Measurements from ENCODE around the gene MYO7B.

MYO7B gene

DNA sequence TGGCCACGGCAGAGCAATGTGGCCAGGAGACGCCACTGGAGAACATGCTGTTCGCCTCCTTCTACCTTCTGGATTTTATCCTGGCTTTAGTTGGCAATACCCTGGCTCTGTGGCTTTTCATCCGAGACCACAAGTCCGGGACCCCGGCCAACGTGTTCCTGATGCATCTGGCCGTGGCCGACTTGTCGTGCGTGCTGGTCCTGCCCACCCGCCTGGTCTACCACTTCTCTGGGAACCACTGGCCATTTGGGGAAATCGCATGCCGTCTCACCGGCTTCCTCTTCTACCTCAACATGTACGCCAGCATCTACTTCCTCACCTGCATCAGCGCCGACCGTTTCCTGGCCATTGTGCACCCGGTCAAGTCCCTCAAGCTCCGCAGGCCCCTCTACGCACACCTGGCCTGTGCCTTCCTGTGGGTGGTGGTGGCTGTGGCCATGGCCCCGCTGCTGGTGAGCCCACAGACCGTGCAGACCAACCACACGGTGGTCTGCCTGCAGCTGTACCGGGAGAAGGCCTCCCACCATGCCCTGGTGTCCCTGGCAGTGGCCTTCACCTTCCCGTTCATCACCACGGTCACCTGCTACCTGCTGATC, 115.4 kb downstream of the MYO7B start:
- no peak for DNase-seq (ENCODE audit: low spot score)

DNA sequence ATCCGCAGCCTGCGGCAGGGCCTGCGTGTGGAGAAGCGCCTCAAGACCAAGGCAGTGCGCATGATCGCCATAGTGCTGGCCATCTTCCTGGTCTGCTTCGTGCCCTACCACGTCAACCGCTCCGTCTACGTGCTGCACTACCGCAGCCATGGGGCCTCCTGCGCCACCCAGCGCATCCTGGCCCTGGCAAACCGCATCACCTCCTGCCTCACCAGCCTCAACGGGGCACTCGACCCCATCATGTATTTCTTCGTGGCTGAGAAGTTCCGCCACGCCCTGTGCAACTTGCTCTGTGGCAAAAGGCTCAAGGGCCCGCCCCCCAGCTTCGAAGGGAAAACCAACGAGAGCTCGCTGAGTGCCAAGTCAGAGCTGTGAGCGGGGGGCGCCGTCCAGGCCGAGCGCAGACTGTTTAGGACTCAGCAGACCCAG, 115.9 kb downstream of the MYO7B start:
- no peak for DNase-seq (ENCODE audit: low spot score)

DNA sequence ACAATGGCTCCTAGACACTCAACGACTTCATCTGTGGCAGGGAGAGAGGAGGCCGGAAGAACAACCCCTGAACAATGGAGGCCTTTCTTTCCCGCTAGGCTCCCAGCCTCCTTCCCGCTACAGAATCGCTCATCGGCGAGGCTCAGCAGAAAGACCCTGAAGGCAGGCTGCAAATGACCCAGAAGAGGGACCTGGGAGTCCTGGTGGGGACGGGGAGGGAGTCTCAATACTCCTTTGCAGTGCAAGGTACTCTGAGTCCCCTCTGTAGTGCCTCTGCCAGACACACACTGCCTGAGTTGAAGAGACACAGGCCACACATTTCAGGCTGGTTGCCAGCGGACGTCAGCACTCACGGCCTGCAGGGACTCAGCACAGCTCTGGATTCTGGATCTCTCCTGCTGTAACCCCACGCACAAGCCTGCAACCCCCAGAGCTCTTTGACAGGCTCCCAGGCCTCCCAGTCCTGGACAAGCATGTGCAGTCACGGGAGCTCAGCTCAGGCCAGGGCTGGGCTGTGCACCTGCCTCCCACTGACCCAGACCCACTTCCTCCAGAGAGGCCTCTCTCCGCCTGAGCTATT, 116.6 kb downstream of the MYO7B start:
- no peak for DNase-seq (ENCODE audit: low spot score)

DNA sequence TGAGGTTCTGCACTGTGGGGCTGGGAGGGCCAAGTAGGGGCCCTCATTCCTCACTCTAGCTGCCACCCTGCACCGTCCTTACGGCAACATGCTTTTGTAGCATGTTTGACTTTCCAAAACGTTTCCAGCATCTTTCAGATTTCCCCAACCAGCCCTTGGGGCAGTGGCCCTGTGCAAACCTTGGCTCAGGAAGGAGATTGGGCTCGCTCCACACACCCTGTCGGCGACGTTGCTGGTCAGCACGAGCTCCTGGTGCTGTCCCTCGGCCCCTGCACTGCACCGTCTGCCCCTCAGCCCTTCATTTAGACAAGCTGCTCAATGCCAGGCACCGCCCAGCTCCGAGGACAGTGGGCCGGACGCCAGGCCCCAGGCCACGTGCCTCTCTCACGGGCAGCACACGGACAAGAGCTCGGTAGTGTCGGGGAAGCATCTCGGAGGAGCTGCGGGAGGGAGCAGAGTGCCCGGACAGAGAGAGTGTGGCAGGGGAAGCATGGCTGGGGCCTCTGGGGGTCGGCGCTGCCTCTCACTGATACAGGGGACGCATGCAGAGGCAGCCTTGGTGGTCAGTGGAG, 117.4 kb downstream of the MYO7B start:
- DNase-seq (ENCODE audit: low spot score), result no peak

DNA sequence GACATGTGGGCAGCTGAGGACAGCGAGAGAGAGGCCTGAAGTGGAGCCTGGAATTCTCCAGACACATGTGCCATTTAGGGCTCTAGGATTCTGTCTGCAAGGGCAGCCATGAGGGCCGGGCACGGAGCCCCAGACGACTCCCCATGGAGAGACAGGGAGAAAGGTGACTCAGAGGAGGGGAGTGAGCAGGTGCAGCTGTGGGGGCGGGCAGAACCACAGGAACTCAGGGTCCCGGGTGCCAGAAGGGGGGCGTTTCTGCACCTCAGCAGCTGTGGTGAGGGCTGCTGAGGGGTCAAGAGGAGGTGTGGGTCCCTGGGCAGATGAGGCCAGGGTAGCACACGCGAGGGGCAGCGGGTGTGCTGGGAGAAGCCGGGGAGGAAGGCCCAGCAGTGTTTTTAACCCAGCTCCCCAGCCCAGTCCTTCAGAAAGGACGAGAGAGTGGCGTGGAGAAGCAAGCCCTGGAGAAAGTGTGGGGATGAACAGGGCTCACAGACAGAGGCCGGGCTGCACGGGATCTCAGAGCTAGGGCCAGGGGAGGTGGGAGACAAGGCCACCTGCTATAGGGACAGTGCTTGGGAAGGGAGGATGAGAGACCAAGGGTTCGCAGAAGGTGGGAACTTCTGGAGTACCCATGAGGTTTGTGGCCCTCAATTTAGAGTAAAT, 118.1 kb downstream of the MYO7B start:
- DNase-seq (ENCODE audit: low spot score), result no peak

DNA sequence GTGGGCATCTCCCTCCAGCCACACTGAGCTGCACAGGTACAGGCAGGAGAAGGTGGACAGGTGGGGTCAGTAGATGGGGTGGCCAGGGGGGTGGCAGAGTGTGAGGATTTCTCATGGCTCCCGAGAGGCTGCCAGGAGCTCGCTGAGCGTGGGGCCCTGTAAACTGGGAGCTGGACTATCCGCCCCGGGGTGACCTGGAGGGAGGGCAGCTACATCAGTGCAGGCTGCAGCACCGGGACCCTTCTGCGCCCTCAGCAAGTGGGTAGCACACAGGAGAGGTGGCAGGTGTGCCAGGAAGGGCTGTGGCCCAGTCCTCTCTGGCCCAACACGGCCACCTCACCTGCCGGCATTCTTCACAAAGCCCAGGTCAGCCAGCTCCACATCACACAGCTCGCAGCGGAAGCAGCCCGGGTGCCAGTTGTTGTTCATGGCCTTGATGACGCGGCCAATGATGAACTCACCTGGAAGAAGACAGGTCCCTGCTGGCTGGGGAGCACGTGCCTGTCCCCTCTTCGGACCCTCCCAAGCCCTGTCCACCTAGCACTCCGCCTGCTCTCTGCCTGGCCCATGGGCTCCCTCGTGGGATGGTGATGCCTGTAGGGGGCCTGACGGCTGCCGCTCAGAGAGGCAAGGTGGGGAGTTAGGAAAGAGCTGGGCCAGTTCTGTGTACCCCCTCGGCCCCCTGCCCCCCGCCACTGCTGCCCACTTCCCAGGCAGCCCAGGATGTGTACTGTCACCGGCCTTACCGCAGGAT, 118.8 kb downstream of the MYO7B start:
- DNase-seq (ENCODE audit: low spot score), result no peak

DNA sequence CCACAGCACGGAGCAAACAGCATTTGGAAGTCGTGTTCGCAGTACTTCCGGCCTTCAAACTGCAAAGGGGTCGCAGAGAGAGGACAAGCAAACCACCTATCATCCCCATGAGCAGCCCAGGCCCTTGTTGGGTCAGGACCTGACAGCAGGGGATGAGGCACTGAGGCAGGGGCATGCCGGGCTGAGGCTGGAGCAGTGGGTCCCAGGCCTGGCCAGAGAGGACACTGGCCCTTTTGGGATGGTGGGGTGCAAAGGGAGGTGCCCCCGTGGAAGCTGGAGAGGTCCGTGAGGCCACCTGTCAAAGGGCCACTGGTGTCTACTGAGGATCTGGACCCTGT, 119.3 kb downstream of the MYO7B start:
- no peak for DNase-seq (ENCODE audit: low spot score)

DNA sequence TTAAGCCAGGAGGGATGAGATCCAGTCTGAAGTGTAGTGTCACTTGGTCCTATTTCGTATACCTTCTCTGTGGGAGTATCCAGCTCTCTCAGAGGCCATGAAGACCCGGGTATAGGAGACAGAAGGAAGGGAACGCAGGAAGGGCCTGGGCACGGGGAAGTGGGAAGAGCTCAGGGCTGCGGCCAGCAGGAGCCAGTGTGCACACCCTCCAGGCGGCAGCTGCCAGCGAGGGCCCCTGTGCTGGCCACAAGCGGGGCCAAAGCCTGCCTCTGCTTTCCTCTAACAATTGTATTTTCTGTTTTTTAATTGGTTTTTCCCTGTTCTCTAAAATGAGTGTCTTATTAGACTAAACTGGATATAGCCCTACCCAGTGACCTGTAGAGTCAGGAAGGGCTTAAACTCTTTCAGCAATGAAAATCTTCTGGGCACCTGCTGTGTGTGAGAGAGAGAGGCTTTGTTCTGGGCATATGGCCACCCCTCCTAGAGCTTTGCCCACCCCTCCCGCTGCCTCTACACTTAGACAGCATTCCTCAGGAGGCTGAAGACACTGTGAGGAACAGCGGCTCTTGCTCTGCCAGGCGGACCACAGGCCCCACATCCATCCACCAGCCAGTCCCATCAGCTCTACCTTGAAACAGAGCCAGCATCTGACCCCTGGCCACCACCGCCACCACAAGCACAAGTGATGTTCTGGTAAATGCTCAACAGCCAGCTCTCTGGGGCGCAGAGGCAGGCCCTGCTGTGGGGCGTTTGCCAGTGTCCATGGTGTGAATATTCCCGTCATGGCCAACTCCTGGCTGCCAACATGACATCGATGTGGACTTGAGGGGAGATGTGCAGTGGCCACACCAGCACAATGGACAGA, 120.0 kb downstream of the MYO7B start:
- no peak for DNase-seq (ENCODE audit: low spot score)

DNA sequence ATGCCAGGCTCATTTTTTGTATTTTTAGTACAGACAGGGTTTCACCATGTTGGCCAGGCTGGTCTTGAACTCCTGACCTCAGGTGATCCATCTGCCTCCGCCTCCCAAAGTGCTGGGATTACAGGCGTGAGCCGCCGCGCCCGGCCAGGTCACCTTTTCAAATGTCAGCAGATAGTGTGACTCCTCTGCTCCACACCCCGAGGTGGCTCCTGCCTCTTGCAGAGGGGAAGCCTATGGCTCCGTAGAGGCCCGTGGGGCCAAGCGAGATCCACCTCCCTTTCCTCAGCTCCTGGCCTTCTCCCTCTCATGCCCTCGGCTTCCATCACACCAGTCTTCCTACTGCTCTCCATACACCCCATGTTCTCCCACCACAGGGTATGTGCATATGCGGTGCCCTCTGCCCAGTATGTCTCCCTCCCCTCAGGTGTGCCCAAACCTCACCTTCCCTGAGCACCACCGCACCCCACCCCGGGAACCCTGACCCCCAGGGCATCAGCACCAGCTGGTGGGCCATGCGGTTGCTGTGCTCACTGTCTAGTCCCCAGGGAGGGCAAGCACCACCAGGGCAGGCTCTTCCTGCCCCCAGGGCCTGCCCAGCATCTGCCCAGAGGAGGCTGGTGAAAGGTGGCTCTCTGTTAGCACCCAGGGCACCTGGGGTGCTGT, 121.2 kb downstream of the MYO7B start:
- DNase-seq (ENCODE audit: low spot score), result no peak

DNA sequence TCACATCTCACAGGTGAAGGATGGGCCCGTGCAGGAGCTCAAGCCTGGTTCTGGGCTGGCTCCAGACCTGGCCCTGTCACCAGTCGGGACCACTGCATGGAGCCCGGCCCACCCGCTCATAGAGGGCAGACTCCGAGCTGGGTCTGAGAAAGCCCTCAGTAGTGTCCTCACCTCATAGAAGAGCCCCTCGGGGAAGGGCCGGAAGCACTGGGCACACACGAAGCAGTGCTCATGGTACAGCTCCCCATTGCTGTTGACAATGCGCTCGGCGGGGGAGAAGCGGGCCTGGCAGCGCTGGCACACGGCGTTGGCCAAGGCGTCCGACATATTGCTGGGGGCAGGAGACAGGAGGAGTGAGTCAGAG, 121.7 kb downstream of the MYO7B start:
- DNase-seq (ENCODE audit: low spot score), result no peak

DNA sequence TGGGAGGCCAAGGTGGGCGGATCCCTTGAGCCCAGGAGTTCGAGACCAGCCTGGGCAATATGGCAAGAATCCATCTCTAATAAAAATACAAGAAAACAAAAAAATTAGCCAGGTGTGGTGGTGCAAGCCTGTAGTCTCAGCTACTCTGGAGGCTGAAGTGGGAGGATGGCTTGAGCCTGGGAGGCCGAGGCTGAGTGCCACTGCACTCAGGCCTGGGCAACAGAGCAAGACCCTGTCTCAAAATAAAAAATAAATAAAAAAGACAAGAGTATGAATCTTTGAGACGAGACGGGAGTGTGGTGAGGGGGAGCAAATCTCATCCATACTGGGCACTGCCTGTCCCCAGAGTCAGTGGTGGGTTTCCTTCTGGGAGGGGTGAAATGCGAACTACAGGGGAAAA, 122.7 kb downstream of the MYO7B start:
- no peak for DNase-seq (ENCODE audit: low spot score)

DNA sequence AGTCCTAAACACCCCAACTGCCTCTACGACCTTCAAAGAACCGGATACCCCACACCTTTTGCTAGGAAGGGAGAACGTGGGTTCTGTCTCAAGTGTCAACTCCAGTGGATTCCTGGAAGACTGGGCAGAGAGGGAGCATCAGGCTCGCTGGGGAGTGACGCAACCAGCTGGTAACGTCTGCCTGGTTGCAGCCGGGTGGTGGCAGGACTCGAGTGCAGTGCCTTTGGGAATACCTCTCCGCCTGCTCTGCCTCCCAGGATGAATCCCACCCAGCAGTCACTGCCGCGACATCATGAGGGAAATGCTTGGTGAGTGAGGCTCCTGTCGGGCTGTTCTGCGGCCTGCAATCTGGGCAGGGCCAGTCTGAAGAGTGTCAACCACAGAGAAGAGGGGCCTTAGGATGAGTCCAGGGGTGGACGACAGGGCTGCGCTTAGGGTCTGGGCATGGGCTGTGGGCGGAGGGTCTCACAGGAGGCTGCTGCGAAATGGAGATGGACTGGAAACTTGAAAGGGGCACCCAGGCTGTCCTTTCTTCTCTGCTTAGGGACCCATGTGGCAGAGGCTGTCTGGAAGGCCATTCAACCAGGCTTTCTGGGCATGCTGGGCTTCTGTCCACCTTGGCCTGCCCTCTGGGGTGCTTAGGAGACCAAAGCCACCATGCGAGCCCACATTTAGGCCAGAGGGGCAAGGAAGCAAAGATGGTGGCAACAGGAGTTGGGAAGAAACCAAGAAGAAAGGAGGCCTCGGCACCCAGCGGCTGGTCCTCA, 123.3 kb downstream of the MYO7B start:
- DNase-seq (ENCODE audit: low spot score), result no peak

DNA sequence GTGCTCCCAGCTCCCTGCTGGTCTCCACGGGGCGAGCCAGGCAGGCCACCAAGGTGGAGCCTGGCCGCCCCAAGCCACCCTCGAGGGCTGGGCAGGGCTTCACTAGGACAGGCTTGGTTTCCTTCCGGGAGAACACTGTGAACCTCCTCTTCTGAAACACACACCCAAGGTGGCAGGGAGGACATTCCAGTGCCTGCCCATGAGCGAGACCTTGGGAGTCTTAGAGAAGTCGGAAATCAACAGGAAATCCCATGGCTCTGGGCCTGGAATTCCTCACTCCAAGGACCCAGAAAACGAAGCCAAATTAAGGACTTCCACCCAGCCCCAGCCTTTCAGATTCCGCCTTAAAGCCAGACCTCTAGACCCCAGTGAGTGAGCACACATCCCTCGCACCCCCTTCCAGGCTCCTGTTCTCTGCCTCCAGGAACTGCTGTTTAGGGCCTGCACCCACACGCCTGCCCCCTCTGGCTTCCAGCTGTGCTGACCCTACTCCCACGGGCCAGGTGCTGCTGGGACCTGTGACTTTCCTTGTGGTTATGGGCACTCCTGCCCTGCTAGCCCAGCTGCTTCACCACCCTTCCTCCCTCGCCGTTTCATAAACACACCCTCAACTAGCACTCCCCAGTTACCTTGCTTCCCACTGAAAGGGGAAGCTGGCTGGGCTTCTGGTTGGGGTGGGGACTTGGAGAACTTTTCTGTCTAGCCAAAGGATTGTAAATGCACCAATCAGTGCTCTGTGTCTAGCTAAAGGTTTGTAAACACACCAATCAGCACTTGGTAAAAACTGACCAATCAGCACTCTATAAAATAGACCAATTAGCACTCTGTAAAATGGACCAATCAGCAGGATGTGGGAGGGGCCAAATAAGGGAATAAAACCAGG, 124.2 kb downstream of the MYO7B start:
- no peak for DNase-seq (ENCODE audit: low spot score)

DNA sequence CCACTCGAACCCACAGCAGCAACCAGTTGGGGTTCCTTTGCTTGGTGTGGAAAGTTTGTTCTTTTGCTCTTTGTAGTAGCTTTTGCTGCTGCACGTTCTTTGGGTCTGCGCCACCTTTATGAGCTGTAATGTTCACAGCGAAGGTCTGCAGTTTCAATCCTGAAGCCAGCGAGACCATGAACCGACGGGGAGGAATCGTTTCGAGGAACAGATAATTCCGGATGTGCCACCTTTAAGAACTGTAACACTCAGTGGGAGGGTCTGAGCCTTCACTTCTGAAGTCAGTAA, 124.8 kb downstream of the MYO7B start:
- DNase-seq (ENCODE audit: low spot score), result no peak

DNA sequence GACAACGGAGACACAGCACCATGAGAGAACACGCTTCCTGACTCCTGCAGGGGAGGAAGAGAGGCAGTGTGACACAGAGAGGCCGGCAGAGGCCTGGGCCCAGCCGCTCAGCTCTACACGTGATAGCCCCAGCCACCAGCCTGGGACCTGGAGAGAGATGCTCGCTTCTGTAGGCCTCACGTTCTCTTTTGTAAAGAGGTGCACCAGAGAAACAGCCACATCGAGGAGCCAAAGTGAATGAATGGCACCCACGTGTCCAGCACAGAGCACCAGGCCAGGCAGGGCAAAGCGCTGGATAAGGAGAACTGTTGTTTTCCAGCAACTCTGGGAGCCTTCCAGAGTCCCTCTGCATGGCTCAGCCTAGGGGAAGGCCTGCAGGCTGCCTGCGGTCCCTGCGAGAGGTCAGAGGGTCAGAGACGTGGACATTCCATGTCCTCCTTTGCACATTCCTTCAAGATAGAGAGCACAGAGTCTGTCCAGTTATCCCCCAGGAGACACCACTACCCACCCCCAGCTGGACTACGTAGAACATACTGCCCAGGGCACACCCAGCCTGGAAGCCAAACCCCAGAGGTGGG, 125.7 kb downstream of the MYO7B start:
- no peak for DNase-seq (ENCODE audit: low spot score)

DNA sequence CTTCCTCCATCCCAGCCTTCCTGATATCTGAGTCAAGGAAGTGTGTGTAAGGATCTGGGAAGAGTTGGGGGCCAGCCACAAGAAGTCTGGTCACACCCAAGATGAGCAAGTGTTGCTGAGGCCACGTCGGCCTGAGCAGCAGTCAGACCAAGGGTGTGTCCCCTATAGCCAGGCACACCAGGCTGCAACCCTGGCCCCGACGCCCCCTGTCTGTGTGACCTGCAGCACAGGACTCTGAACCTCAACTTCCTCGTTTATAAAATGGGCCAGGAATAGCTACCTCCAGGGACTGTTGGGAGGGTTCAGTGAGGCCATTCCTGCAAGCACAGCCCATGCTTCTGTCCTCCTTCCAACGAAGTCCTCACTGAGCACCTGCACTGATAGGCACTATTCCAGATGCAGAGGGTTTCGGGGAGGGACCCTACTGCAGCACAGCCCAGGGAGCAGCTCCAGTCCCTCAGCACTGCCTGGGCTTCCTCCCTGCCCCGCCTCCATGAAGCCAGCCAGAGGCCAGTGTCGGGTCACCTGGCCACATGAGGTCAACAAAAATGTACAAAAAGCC, 126.5 kb downstream of the MYO7B start:
- DNase-seq (ENCODE audit: low spot score), result no peak

DNA sequence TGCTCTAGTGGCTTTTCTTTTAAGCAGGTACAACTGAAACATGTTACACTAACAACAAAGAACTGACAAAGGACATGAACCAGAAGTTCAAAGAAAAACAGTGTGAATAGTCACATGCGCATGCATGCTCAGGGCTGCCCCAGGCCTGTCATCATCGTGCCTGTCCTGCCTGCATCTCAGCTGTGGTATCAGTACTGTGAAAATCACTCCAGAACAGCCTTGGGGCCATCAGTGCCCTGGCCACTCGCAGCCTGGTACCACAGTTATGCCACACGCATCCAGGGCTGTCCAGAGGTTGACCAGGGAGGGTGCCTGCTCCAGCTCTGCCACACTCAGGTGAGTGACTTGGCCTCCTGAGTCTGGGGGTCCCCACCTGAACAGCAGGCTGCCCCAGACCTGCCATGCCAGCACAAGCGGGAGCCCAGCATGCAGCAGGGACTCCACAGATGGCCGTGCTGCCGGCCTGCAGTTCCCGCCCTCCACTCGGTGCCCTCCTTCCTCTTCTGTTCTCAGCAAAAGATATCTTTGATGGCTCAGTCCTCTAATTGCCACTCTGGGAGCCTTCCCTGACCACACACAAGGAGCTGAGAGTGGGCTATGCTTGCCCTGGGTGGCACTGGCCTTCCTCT, 127.6 kb downstream of the MYO7B start:
- DNase-seq (ENCODE audit: low spot score), result no peak

DNA sequence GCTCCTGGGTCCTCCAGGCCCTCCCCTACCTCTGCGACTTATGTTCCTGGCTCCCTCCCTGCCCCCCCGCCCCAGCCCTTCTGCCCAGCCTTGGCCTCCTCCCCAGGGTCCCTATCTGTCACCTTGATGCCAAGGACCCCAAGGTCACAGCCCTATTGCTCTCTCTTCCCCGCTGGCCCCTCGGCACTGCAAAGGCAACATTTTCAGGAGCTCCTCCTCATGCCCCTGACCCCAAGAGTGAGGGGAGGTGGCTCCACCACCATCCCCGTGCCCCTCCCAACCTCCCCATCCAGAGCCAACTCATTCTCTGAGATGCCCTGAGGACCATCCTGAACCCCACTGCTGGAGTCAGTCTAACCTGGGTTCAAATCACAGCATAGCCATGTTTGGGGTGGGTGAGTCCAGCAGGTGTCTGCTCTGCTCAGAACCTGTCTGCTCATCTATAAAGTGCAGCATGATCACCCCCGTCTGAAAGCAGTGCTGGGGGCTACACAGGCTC, 128.1 kb downstream of the MYO7B start:
- no peak for DNase-seq (ENCODE audit: low spot score)
